ES-I3 (cell line): ENCODE results near the gene CLDN10.
"Not testable (repeated sequence)": the region's sequence is repeated elsewhere in the genome, so short reads cannot be mapped to it uniquely, and the experiment has no call there.

Source experiments
- H3K36me3 ChIP-seq: 2 replicates; pipeline ENCODE4 v1.6.1; 2013; ENCODE audit warnings: mild to moderate bottlenecking, low read length, control low read depth, moderate library complexity; ENCODE audit not compliant: insufficient read depth
- H3K4me1 ChIP-seq: 2 replicates; pipeline ENCODE4 v1.6.1; 2013; ENCODE audit warnings: mild to moderate bottlenecking, control low read depth, low read length; ENCODE audit not compliant: insufficient read depth
- H3K9ac ChIP-seq: 2 replicates; pipeline ENCODE4 v1.6.1; 2013; ENCODE audit warnings: low read depth, mild to moderate bottlenecking, low read length, moderate library complexity
- H3K9me3 ChIP-seq: 2 replicates; pipeline ENCODE4 v1.6.1; 2013; ENCODE audit warnings: mild to moderate bottlenecking, low read length, moderate library complexity; ENCODE audit not compliant: control insufficient read depth, insufficient read depth

The CLDN10 gene

GRCh38 chr13:95552539-95553441 is at the start of gene CLDN10:
Gene CLDN10, plus strand, starts transcription at chr13:95552720. Its CDS starts 34 bp downstream, at chr13:95552754.
- H3K9ac ChIP-seq = peak within 1 kb of the TSS; percentile 59; the same call in 1 of the 2 replicates
- peaks cover 15% of the 10 kb centered on the region for H3K4me1 ChIP-seq
- no peaks in the 10 kb centered on the region for H3K9me3 ChIP-seq
- no peaks in the 10 kb centered on the region for H3K36me3 ChIP-seq

GRCh38 chr13:95503662-95504061 is 48.9 kb upstream of the CLDN10 start:
- H3K9me3 ChIP-seq = peaks cover 6% of the 10 kb centered on the region; the same call in 1 of the 2 replicates
- no peaks in the 10 kb centered on the region for H3K36me3 ChIP-seq
- H3K9ac ChIP-seq = no peak overlapping the region
- peaks cover 9% of the 10 kb centered on the region; the same call in 1 of the 2 replicates for H3K4me1 ChIP-seq

GRCh38 chr13:95505265-95505664 is 47.3 kb upstream of the CLDN10 start:
- no peaks in the 10 kb centered on the region for H3K36me3 ChIP-seq
- H3K9ac ChIP-seq = no peak overlapping the region
- peaks cover 13% of the 10 kb centered on the region; the same call in 1 of the 2 replicates for H3K4me1 ChIP-seq
- peaks cover 6% of the 10 kb centered on the region; the same call in 1 of the 2 replicates for H3K9me3 ChIP-seq

GRCh38 chr13:95505986-95506385 is 46.5 kb upstream of the CLDN10 start:
- H3K36me3 ChIP-seq = no peaks in the 10 kb centered on the region
- no peak overlapping the region for H3K9ac ChIP-seq
- peaks cover 6% of the 10 kb centered on the region; the same call in 1 of the 2 replicates for H3K9me3 ChIP-seq
- peaks cover 13% of the 10 kb centered on the region; the same call in 1 of the 2 replicates for H3K4me1 ChIP-seq

- Histone ChIP-seq H3K9me3 (no peaks in the 10 kb centered on the region), H3K4me1 (peaks cover 13% of the 10 kb centered on the region; the same call in 1 of the 2 replicates), H3K9ac (no peak overlapping the region), H3K36me3 (no peaks in the 10 kb centered on the region)
Observed at GRCh38 chr13:95507991-95508390, 44.5 kb upstream of the CLDN10 start.

- Histone ChIP-seq H3K36me3 (no peaks in the 10 kb centered on the region), H3K9ac (no peak overlapping the region), H3K9me3 (no peaks in the 10 kb centered on the region), H3K4me1 (peaks cover 13% of the 10 kb centered on the region; the same call in 1 of the 2 replicates)
Observed at GRCh38 chr13:95508996-95509395, 43.5 kb upstream of the CLDN10 start.

- H3K36me3 ChIP-seq = no peaks in the 10 kb centered on the region
- H3K9ac ChIP-seq = no peak overlapping the region
- peaks cover 11% of the 10 kb centered on the region; the same call in 1 of the 2 replicates for H3K4me1 ChIP-seq
- no peaks in the 10 kb centered on the region for H3K9me3 ChIP-seq
Observed at GRCh38 chr13:95509521-95510310, 42.8 kb upstream of the CLDN10 start.

- H3K4me1 ChIP-seq = 0 out of 2 replicates have a peak, but pooled peaks cover 5% of the 10 kb centered on the region
- H3K9me3 ChIP-seq = no peaks in the 10 kb centered on the region
- H3K36me3 ChIP-seq = no peaks in the 10 kb centered on the region
- H3K9ac ChIP-seq = no peak overlapping the region
Observed at GRCh38 chr13:95510950-95511349, 41.6 kb upstream of the CLDN10 start.

GRCh38 chr13:95512424-95512823 is 40.1 kb upstream of the CLDN10 start:
- Histone ChIP-seq H3K36me3 (no peaks in the 10 kb centered on the region), H3K4me1 (0 out of 2 replicates have a peak, but pooled peaks cover 5% of the 10 kb centered on the region), H3K9me3 (no peaks in the 10 kb centered on the region), H3K9ac (no peak overlapping the region)

- no peaks in the 10 kb centered on the region for H3K36me3 ChIP-seq
- H3K9me3 ChIP-seq = no peaks in the 10 kb centered on the region
- no peak overlapping the region for H3K9ac ChIP-seq
- 0 out of 2 replicates have a peak, but pooled peaks cover 5% of the 10 kb centered on the region for H3K4me1 ChIP-seq
Observed at GRCh38 chr13:95512957-95513356, 39.6 kb upstream of the CLDN10 start.

- not testable (repeated sequence) for H3K4me1 ChIP-seq, H3K9ac ChIP-seq, H3K9me3 ChIP-seq, H3K36me3 ChIP-seq
Observed at GRCh38 chr13:95515606-95516005, 36.9 kb upstream of the CLDN10 start.

GRCh38 chr13:95516021-95516420 is 36.5 kb upstream of the CLDN10 start:
- no peaks in the 10 kb centered on the region for H3K9me3 ChIP-seq
- H3K4me1 ChIP-seq = no peaks in the 10 kb centered on the region
- no peaks in the 10 kb centered on the region for H3K36me3 ChIP-seq
- H3K9ac ChIP-seq = no peak overlapping the region

- Histone ChIP-seq H3K36me3 (no peaks in the 10 kb centered on the region), H3K4me1 (no peaks in the 10 kb centered on the region), H3K9ac (no peak overlapping the region), H3K9me3 (no peaks in the 10 kb centered on the region)
Observed at GRCh38 chr13:95516492-95516891, 36.0 kb upstream of the CLDN10 start.

- no peaks in the 10 kb centered on the region for H3K9me3 ChIP-seq
- no peaks in the 10 kb centered on the region for H3K4me1 ChIP-seq
- H3K9ac ChIP-seq = no peak overlapping the region
- no peaks in the 10 kb centered on the region for H3K36me3 ChIP-seq
Observed at GRCh38 chr13:95523598-95523997, 28.9 kb upstream of the CLDN10 start.
